GM12878 (cell line): ENCODE data around the gene SLC7A10. TPM values are rescaled to one million over a fixed set of nuclear protein-coding genes. Genes with fewer than 3 reads are reported as not detected.

Experiments used
- HDGF ChIP-seq: fragments of 450-650 bp; IDR thresholded peaks from 2 replicates; pipeline ENCODE4 v1.6.1; 2016; ENCODE audit warnings: antibody characterized with exemption
- RELA ChIP-seq: fragments of 450-650 bp; IDR thresholded peaks from 2 replicates; pipeline ENCODE4 v1.8.0; 2014; ENCODE audit warnings: borderline replicate concordance; ENCODE audit not compliant: partially characterized antibody
- SIN3A ChIP-seq: IDR thresholded peaks from 2 replicates; pipeline ENCODE4 v1.6.1; 2012; ENCODE audit warnings: low read depth, low read length, improper control_type of control experiment
- SPI1 ChIP-seq: IDR thresholded peaks from 2 replicates; pipeline ENCODE4 v1.6.1; 2011; ENCODE audit warnings: low read depth, mild to moderate bottlenecking, low read length, moderate library complexity, borderline replicate concordance; ENCODE audit not compliant: insufficient read depth
- polyA plus RNA-seq, 11 experiments: library from polyadenylated mRNA; depleted of rRNA in 4 of 11; unstranded in 6 of 11; stranded (reverse) in 5 of 11; fragments of >200 nt; fragmentation: Nextera tagmentation in 4 of 11; fragmentation: Illumina TruSeq in 1 of 11; extraction: Ambion mirVana in 4 of 11; extraction: Trizol in 1 of 11; gene quantifications; 1 replicate in 1 of 11; 2 replicates in 10 of 11; pipeline versions ENCODE4 v1.2.1 to v1.2.3, GENCODE V29; 2011 to 2016; ENCODE audit warnings: inconsistent platforms in 2 of 11, missing spikeins in 2 of 11, low read depth in 1 of 11
- total RNA-seq, 4 experiments: library from RNA; depleted of rRNA in 3 of 4; stranded (reverse); fragments of >200 nt in 3 of 4; fragmentation: Illumina TruSeq in 1 of 4; extraction: Trizol in 1 of 4; gene quantifications; 2 replicates each; pipeline versions ENCODE4 v1.2.1 to v1.2.3, GENCODE V29; 2013 to 2021
- TF ChIP-seq, protein P1 (sequence below): IDR thresholded peaks from 2 replicates; pipeline ENCODE4 v1.6.1; 2012; ENCODE audit warnings: improper control_type of control experiment, low read depth, low read length; ENCODE audit not compliant: insufficient replicate concordance
- TF ChIP-seq, protein P2 (sequence below): IDR thresholded peaks from 2 replicates; pipeline ENCODE4 v1.6.1; 2011; ENCODE audit warnings: mild to moderate bottlenecking, low read depth, low read length, moderate library complexity; ENCODE audit not compliant: insufficient replicate concordance
- TF ChIP-seq, protein P3 (sequence below): fragments of 450-650 bp; IDR thresholded peaks from 2 replicates; pipeline ENCODE4 v1.6.1; 2017; ENCODE audit warnings: antibody characterized with exemption, mild to moderate bottlenecking, moderate library complexity

SLC7A10 gene
- total and polyA plus RNA-seq, 10 of the 15 experiments (the other 5 are each of a cell fraction or from before 2014, with no cell fraction given), result not detected

DNA sequence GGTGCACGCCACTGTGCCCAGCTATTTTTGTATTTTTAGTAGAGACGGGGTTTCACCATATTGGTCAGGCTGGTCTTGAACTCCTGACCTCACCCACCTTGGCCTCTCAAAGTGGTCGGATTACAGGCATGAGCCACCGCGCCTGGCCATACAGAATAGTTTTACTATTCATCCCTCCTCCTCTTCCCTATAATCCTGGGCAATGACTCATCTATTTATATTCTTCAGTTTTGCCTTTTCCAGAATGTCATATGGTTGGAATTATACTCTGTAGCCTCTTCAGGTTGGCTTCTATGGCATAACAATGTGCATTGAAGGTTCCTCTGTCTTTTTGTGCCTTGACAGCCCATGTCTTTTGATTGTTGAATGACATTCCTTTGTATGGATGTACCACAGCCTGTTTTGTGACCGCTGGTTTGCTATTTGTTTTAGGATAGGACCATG is 53.7 kb downstream of the SLC7A10 start (continued):
- TF ChIP-seq, protein P1, sequence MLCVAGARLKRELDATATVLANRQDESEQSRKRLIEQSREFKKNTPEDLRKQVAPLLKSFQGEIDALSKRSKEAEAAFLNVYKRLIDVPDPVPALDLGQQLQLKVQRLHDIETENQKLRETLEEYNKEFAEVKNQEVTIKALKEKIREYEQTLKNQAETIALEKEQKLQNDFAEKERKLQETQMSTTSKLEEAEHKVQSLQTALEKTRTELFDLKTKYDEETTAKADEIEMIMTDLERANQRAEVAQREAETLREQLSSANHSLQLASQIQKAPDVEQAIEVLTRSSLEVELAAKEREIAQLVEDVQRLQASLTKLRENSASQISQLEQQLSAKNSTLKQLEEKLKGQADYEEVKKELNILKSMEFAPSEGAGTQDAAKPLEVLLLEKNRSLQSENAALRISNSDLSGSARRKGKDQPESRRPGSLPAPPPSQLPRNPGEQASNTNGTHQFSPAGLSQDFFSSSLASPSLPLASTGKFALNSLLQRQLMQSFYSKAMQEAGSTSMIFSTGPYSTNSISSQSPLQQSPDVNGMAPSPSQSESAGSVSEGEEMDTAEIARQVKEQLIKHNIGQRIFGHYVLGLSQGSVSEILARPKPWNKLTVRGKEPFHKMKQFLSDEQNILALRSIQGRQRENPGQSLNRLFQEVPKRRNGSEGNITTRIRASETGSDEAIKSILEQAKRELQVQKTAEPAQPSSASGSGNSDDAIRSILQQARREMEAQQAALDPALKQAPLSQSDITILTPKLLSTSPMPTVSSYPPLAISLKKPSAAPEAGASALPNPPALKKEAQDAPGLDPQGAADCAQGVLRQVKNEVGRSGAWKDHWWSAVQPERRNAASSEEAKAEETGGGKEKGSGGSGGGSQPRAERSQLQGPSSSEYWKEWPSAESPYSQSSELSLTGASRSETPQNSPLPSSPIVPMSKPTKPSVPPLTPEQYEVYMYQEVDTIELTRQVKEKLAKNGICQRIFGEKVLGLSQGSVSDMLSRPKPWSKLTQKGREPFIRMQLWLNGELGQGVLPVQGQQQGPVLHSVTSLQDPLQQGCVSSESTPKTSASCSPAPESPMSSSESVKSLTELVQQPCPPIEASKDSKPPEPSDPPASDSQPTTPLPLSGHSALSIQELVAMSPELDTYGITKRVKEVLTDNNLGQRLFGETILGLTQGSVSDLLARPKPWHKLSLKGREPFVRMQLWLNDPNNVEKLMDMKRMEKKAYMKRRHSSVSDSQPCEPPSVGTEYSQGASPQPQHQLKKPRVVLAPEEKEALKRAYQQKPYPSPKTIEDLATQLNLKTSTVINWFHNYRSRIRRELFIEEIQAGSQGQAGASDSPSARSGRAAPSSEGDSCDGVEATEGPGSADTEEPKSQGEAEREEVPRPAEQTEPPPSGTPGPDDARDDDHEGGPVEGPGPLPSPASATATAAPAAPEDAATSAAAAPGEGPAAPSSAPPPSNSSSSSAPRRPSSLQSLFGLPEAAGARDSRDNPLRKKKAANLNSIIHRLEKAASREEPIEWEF, result no peak
- TF ChIP-seq RELA (no peak), SPI1 (no peak), HDGF (no peak), SIN3A (no peak)
- TF ChIP-seq, protein P2, sequence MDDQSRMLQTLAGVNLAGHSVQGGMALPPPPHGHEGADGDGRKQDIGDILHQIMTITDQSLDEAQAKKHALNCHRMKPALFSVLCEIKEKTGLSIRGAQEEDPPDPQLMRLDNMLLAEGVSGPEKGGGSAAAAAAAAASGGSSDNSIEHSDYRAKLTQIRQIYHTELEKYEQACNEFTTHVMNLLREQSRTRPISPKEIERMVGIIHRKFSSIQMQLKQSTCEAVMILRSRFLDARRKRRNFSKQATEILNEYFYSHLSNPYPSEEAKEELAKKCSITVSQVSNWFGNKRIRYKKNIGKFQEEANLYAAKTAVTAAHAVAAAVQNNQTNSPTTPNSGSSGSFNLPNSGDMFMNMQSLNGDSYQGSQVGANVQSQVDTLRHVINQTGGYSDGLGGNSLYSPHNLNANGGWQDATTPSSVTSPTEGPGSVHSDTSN, result no peak
- TF ChIP-seq, protein P3, sequence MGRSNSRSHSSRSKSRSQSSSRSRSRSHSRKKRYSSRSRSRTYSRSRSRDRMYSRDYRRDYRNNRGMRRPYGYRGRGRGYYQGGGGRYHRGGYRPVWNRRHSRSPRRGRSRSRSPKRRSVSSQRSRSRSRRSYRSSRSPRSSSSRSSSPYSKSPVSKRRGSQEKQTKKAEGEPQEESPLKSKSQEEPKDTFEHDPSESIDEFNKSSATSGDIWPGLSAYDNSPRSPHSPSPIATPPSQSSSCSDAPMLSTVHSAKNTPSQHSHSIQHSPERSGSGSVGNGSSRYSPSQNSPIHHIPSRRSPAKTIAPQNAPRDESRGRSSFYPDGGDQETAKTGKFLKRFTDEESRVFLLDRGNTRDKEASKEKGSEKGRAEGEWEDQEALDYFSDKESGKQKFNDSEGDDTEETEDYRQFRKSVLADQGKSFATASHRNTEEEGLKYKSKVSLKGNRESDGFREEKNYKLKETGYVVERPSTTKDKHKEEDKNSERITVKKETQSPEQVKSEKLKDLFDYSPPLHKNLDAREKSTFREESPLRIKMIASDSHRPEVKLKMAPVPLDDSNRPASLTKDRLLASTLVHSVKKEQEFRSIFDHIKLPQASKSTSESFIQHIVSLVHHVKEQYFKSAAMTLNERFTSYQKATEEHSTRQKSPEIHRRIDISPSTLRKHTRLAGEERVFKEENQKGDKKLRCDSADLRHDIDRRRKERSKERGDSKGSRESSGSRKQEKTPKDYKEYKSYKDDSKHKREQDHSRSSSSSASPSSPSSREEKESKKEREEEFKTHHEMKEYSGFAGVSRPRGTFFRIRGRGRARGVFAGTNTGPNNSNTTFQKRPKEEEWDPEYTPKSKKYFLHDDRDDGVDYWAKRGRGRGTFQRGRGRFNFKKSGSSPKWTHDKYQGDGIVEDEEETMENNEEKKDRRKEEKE, result no peak
